HG03097 (cell line): Measurements from ENCODE around the gene PFDN6.
"Not testable (repeated sequence)": the region's sequence is repeated elsewhere in the genome, so short reads cannot be mapped to it uniquely, and the experiment has no call there.

Experiments used
- ATAC-seq: cut with Tn5 transposase; IDR thresholded peaks from one replicate; pipeline ENCODE4 v1.9.1; 2021; ENCODE audit not compliant: unreplicated experiment, low FRiP score

The PFDN6 gene

GRCh38 chr6:33273129-33273923 is 16.1 kb upstream of the PFDN6 start:
- no peak for ATAC-seq

GRCh38 chr6:33273924-33274902 is 15.2 kb upstream of the PFDN6 start:
- ATAC-seq, result no peak

GRCh38 chr6:33275795-33276580 is 13.4 kb upstream of the PFDN6 start:
- ATAC-seq, result not testable (repeated sequence)

GRCh38 chr6:33276581-33276863 is 12.9 kb upstream of the PFDN6 start:
- no peak for ATAC-seq

GRCh38 chr6:33276864-33277662 is 12.3 kb upstream of the PFDN6 start, which contains the start of gene B3GALT4:
B3GALT4 (plus strand) TSS chr6:33277123; CDS start chr6:33277420, 297 bp downstream.
- peak; percentile 39 for ATAC-seq

GRCh38 chr6:33277663-33278391 is 11.6 kb upstream of the PFDN6 start:
- no peak for ATAC-seq

GRCh38 chr6:33278392-33278741 is 11.0 kb upstream of the PFDN6 start:
- no peak for ATAC-seq

- ATAC-seq, result no peak
Measured at GRCh38 chr6:33278810-33279209, 10.6 kb upstream of the PFDN6 start.

GRCh38 chr6:33279257-33279695 is 10.1 kb upstream of the PFDN6 start:
- ATAC-seq, result no peak

- ATAC-seq, result no peak
Measured at GRCh38 chr6:33279971-33280511, 9.4 kb upstream of the PFDN6 start.

- ATAC-seq, result no peak
Measured at GRCh38 chr6:33280539-33280938, 8.9 kb upstream of the PFDN6 start.

- ATAC-seq, result not testable (repeated sequence)
Measured at GRCh38 chr6:33285214-33285613, 4.2 kb upstream of the PFDN6 start.

- ATAC-seq, result no peak
Measured at GRCh38 chr6:33286946-33287914, 2.2 kb upstream of the PFDN6 start.

- ATAC-seq, result no peak
Measured at GRCh38 chr6:33288141-33288920, 1.1 kb upstream of the PFDN6 start.

GRCh38 chr6:33289784-33290315 is 449 bp downstream of the PFDN6 start:
- no peak for ATAC-seq

- ATAC-seq, result no peak
Measured at GRCh38 chr6:33290459-33290858, 1.1 kb downstream of the PFDN6 start.
